PC-3 (cell line): ENCODE results near the gene HAND2. TPM values are rescaled to one million over a fixed set of nuclear protein-coding genes. Genes with fewer than 3 reads are reported as not detected.

Experiments
- ATAC-seq: fragments of 200-7000 bp; cut with Tn5 transposase; 2 replicates; pipeline ENCODE4 v1.9.1; 2020; ENCODE audit warnings: mild to moderate bottlenecking, moderate library complexity
- BruUV-seq: library from RNA; stranded (reverse); fragments of 400-500 nt; replicated peaks from 2 replicates; lab custom pipeline; 2021; lab: Mats Ljungman, UMichigan
- CTCF ChIA-PET: fragments of 300-600 bp; sonication (Branson Sonifier 250); formaldehyde crosslinking; loops from one replicate; lab custom pipeline; 2022; ENCODE audit warnings: antibody characterized with exemption; lab: Charles Lee
- POLR2A ChIA-PET: fragments of 300-600 bp; sonication (Branson Sonifier 250); formaldehyde crosslinking; loops from one replicate; lab custom pipeline; 2022; ENCODE audit warnings: antibody characterized with exemption; ENCODE audit not compliant: unreplicated experiment; lab: Charles Lee
- DNase-seq: peaks from one replicate; pipeline ENCODE4 v3.0.0-alpha.2; 2015
- H2AFZ ChIP-seq: fragments of 300-600 bp; sonication (generic); 2 replicates; pipeline ENCODE4 v1.6.0; 2016; ENCODE audit warnings: antibody characterized with exemption, low read length
- H3F3A ChIP-seq: fragments of 300-600 bp; sonication (generic); one replicate; pipeline ENCODE4 v1.6.0; 2017; ENCODE audit warnings: antibody characterized with exemption, low read length, control low read depth, mild to moderate bottlenecking; ENCODE audit not compliant: unreplicated experiment
- H3K27ac ChIP-seq: fragments of 300-600 bp; sonication (generic); 2 replicates; pipeline ENCODE4 v1.5.1; 2016; ENCODE audit warnings: mild to moderate bottlenecking, low read length
- H3K27me3 ChIP-seq: fragments of 300-600 bp; sonication (generic); 2 replicates; pipeline ENCODE4 v1.6.1; 2016; ENCODE audit warnings: low read length, mixed read lengths
- H3K36me3 ChIP-seq: fragments of 300-600 bp; sonication (generic); 2 replicates; pipeline ENCODE4 v1.6.1; 2016; ENCODE audit warnings: low read depth, mixed run types, low read length, mixed read lengths
- H3K4me1 ChIP-seq: fragments of 300-600 bp; sonication (generic); 2 replicates; pipeline ENCODE4 v1.5.1; 2016; ENCODE audit warnings: low read length; ENCODE audit not compliant: insufficient read depth
- H3K4me2 ChIP-seq: fragments of 300-600 bp; sonication (generic); 2 replicates; pipeline ENCODE4 v1.6.0; 2016; ENCODE audit warnings: low read length
- H3K4me3 ChIP-seq: fragments of 300-600 bp; sonication (generic); 2 replicates; pipeline ENCODE4 v1.5.1; 2016; ENCODE audit warnings: mild to moderate bottlenecking, low read length, mixed read lengths
- H3K79me2 ChIP-seq: fragments of 300-600 bp; sonication (generic); 2 replicates; pipeline ENCODE4 v1.6.1; 2017; ENCODE audit warnings: low read length, mixed read lengths
- H3K9ac ChIP-seq: fragments of 300-600 bp; sonication (generic); 2 replicates; pipeline ENCODE4 v1.6.0; 2016; ENCODE audit warnings: mild to moderate bottlenecking, low read length
- H3K9me2 ChIP-seq: fragments of 300-600 bp; sonication (generic); replicated peaks from 2 replicates; pipeline ENCODE4 v1.6.1; 2016; ENCODE audit warnings: mixed run types, low read length, mixed read lengths
- H3K9me3 ChIP-seq: fragments of 300-600 bp; sonication (generic); 2 replicates; pipeline ENCODE4 v1.6.1; 2016; ENCODE audit warnings: low read length, mixed read lengths
- H4K20me1 ChIP-seq: fragments of 300-600 bp; sonication (generic); 2 replicates; pipeline ENCODE4 v1.6.1; 2016; ENCODE audit warnings: low read length, mixed read lengths
- CTCF ChIP-seq: fragments of 300-600 bp; sonication (generic); conservative IDR thresholded peaks from 2 replicates; pipeline ENCODE4 v1.5.1; 2017; ENCODE audit warnings: antibody characterized with exemption, low read depth, mild to moderate bottlenecking, low read length
- EZH2 ChIP-seq: fragments of 300-600 bp; sonication (generic); IDR thresholded peaks from one replicate; pipeline ENCODE4 v1.6.1; 2017; ENCODE audit warnings: antibody characterized with exemption, mild to moderate bottlenecking, low read length; ENCODE audit not compliant: unreplicated experiment
- EZH2phosphoT487 ChIP-seq: fragments of 300-600 bp; sonication (generic); IDR thresholded peaks from 2 replicates; pipeline ENCODE4 v1.6.1; 2018; ENCODE audit warnings: mild to moderate bottlenecking, antibody characterized with exemption, low read length, borderline replicate concordance
- intact Hi-C: fragments of 100-400 bp; cut with micrococcal nuclease; formaldehyde crosslinking; loops from 2 replicates; pipeline ENCODE4 v1.9.0; 2023
- total RNA-seq: library from RNA; depleted of rRNA; stranded (reverse); fragments of >200 nt; gene quantifications from 2 replicates; pipeline ENCODE4 v1.2.3, GENCODE V29; 2014

HAND2 gene
- total RNA-seq, 1 experiment from 2014 or later = not detected

GRCh38 chr4:173577963-173578362 is 47.9 kb upstream of the HAND2 start:
- no peak overlapping the region for H3K4me3 ChIP-seq
- DNase-seq (no peak), ATAC-seq (no peak)
- no peaks in the 10 kb centered on the region for H4K20me1 ChIP-seq
- H3F3A ChIP-seq = no peaks in the 10 kb centered on the region
- TF ChIP-seq EZH2phosphoT487 (no peak), EZH2 (no peak), CTCF (no peak)
- H3K9me2 ChIP-seq = no peaks in the 10 kb centered on the region
- no peaks in the 10 kb centered on the region for H3K36me3 ChIP-seq
- intact Hi-C loops = no loop called here
- H3K4me2 ChIP-seq = no peak overlapping the region
- no peaks in the 10 kb centered on the region for H3K4me1 ChIP-seq
- H2AFZ ChIP-seq = no peak overlapping the region
- peaks cover 67% of the 10 kb centered on the region for H3K27me3 ChIP-seq
- ChIA-PET CTCF (no interaction called here), POLR2A (no interaction called here)
- no peaks in the 10 kb centered on the region for H3K9me3 ChIP-seq
- no TSS peak for BruUV-seq
- no peaks in the 10 kb centered on the region for H3K79me2 ChIP-seq
- no peak overlapping the region for H3K9ac ChIP-seq
- H3K27ac ChIP-seq = no peak overlapping the region

- ChIA-PET POLR2A (no interaction called here), CTCF (no interaction called here)
- H3K36me3 ChIP-seq = no peaks in the 10 kb centered on the region
- DNase-seq (no peak), ATAC-seq (no peak)
- no peaks in the 10 kb centered on the region for H3K4me1 ChIP-seq
- no peaks in the 10 kb centered on the region for H4K20me1 ChIP-seq
- no peaks in the 10 kb centered on the region for H3K9me2 ChIP-seq
- H3K27me3 ChIP-seq = peaks cover 70% of the 10 kb centered on the region
- no peak overlapping the region for H3K4me3 ChIP-seq
- H3K9ac ChIP-seq = no peak overlapping the region
- intact Hi-C loops = no loop called here
- TF ChIP-seq CTCF = no peak
- TF ChIP-seq EZH2phosphoT487 = no peak
- no peak for TF ChIP-seq EZH2
- no peaks in the 10 kb centered on the region for H3F3A ChIP-seq
- H3K4me2 ChIP-seq = no peak overlapping the region
- H3K27ac ChIP-seq = no peak overlapping the region
- H3K79me2 ChIP-seq = no peaks in the 10 kb centered on the region
- no peak overlapping the region for H2AFZ ChIP-seq
- BruUV-seq = no TSS peak
- no peaks in the 10 kb centered on the region for H3K9me3 ChIP-seq
Measured at GRCh38 chr4:173575482-173576152, 45.6 kb upstream of the HAND2 start.

- no peaks in the 10 kb centered on the region for H3K9me3 ChIP-seq
- TF ChIP-seq EZH2phosphoT487 (no peak), EZH2 (no peak), CTCF (no peak)
- H3K27ac ChIP-seq = no peak overlapping the region
- H3K9ac ChIP-seq = no peak overlapping the region
- no peaks in the 10 kb centered on the region for H3F3A ChIP-seq
- ATAC-seq (no peak), DNase-seq (no peak)
- BruUV-seq = no TSS peak
- H4K20me1 ChIP-seq = no peaks in the 10 kb centered on the region
- no peak overlapping the region for H2AFZ ChIP-seq
- no peaks in the 10 kb centered on the region for H3K9me2 ChIP-seq
- H3K4me1 ChIP-seq = no peaks in the 10 kb centered on the region
- no peak overlapping the region for H3K4me3 ChIP-seq
- intact Hi-C loops = no loop called here
- ChIA-PET POLR2A (no interaction called here), CTCF (no interaction called here)
- no peaks in the 10 kb centered on the region for H3K79me2 ChIP-seq
- no peaks in the 10 kb centered on the region for H3K36me3 ChIP-seq
- H3K4me2 ChIP-seq = no peak overlapping the region
- H3K27me3 ChIP-seq = peaks cover 52% of the 10 kb centered on the region
Measured at GRCh38 chr4:173573725-173574124, 43.7 kb upstream of the HAND2 start.
